GM23338 (cell line): ENCODE results near the gene LYRM9.

Experiments used
- CTCF ChIP-seq, 2 experiments: fragments of 200-600 bp in 1 of 2; sonication (generic) in 1 of 2; conservative IDR thresholded peaks; 2 replicates each; pipeline versions ENCODE4 v1.5.1 to v1.6.1; 2016 to 2017; ENCODE audit warnings: antibody characterized with exemption in 2 of 2, low read depth in 2 of 2, mild to moderate bottlenecking in 2 of 2, moderate library complexity in 1 of 2
- EZH2 ChIP-seq: fragments of 200-600 bp; sonication (generic); IDR thresholded peaks from one replicate; pipeline ENCODE4 v1.8.0; 2017; ENCODE audit warnings: antibody characterized with exemption, mild to moderate bottlenecking, low read depth; ENCODE audit not compliant: unreplicated experiment
- POLR2AphosphoS5 ChIP-seq: IDR thresholded peaks from 2 replicates; pipeline ENCODE4 v1.6.1; 2016; ENCODE audit warnings: antibody characterized with exemption, low read depth

- no peak for TF ChIP-seq CTCF (conservative IDR thresholded peaks at IDR 0.05; ENCODE audit: low read depth in 2 of 2)
- no peak for TF ChIP-seq EZH2
- no peak for TF ChIP-seq POLR2AphosphoS5
Measured at GRCh38 chr17:27939474-27940465, 46.6 kb upstream of the LYRM9 start.
